Measurements from ENCODE around the gene LARGE2. TPM values are rescaled to one million over a fixed set of nuclear protein-coding genes. Genes with fewer than 3 reads are reported as not detected.
A peak's percentile ranks its signal among the peaks of the same experiment; 100 is the strongest.

Gene LARGE2
- total RNA-seq: not detected
- long read RNA-seq: 0 reads

GRCh38 chr11:45922425-45923082 is at the start of gene LARGE2:
Gene LARGE2, plus strand, starts transcription at chr11:45922656. Its CDS starts 227 bp downstream, at chr11:45922883.
- H3K4me1 ChIP-seq: peaks cover 37% of the 10 kb centered on the region
- TF ChIP-seq CTCF (IDR thresholded peaks at IDR 0.05; ENCODE audit: borderline replicate concordance): no peak
- DNase-seq: peak; percentile 8
- H3K27me3 ChIP-seq (ENCODE audit: low read depth): peaks cover 50% of the 10 kb centered on the region
- no peaks in the 10 kb centered on the region for H3K36me3 ChIP-seq
- no peak within 1 kb of the TSS for H3K27ac ChIP-seq (replicated peaks)
- intact Hi-C loops (cut with micrococcal nuclease): no loop called here
- peak within 1 kb of the TSS; percentile 56 for H3K4me3 ChIP-seq
- no peaks in the 10 kb centered on the region for H3K9me3 ChIP-seq (replicated peaks)

- H3K27me3 ChIP-seq (ENCODE audit: low read depth): no peaks in the 10 kb centered on the region
- H3K36me3 ChIP-seq: peaks cover 91% of the 10 kb centered on the region
- H3K27ac ChIP-seq (replicated peaks): peak overlapping the region; percentile 55
- H3K4me3 ChIP-seq: no peak overlapping the region
- DNase-seq: peak; percentile 38
- no peak for TF ChIP-seq CTCF (IDR thresholded peaks at IDR 0.05; ENCODE audit: borderline replicate concordance)
- no peaks in the 10 kb centered on the region for H3K9me3 ChIP-seq (replicated peaks)
- intact Hi-C loops (cut with micrococcal nuclease): no loop called here
- H3K4me1 ChIP-seq: peaks cover 32% of the 10 kb centered on the region
Observed at GRCh38 chr11:45876401-45876800, 46.1 kb upstream of the LARGE2 start.

GRCh38 chr11:45877221-45877620 is 45.2 kb upstream of the LARGE2 start:
- no peaks in the 10 kb centered on the region for H3K9me3 ChIP-seq (replicated peaks)
- H3K27ac ChIP-seq (replicated peaks): peak overlapping the region; percentile 55
- no peak for DNase-seq
- no peak for TF ChIP-seq CTCF (IDR thresholded peaks at IDR 0.05; ENCODE audit: borderline replicate concordance)
- H3K4me3 ChIP-seq: no peak overlapping the region
- peaks cover 36% of the 10 kb centered on the region for H3K4me1 ChIP-seq
- H3K27me3 ChIP-seq (ENCODE audit: low read depth): no peaks in the 10 kb centered on the region
- peaks cover 91% of the 10 kb centered on the region for H3K36me3 ChIP-seq
- intact Hi-C loops (cut with micrococcal nuclease): no loop called here

DNA sequence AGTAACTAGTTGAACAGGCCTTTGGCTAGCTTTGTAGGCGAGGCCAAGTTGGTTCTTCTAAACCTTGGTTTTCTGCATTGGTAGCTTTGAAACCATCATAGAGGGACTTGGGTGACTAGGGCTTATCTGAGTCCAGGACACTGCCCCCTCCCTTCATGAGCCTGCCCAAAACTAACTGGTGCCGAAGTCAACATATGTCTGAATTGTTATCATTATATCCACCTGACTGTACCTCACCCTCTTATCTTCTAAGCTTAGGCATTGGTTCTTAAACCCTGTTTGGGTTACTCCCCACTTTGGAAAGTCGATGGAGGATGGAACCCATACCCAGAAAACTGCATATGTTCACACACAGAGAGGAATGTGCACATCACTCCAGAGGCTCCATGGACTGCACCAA is 44.6 kb upstream of the LARGE2 start:
- TF ChIP-seq CTCF (IDR thresholded peaks at IDR 0.05; ENCODE audit: borderline replicate concordance): no peak
- DNase-seq: no peak
- H3K27me3 ChIP-seq (ENCODE audit: low read depth): no peaks in the 10 kb centered on the region
- H3K9me3 ChIP-seq (replicated peaks): no peaks in the 10 kb centered on the region
- intact Hi-C loops (cut with micrococcal nuclease): no loop called here
- H3K36me3 ChIP-seq: peaks cover 92% of the 10 kb centered on the region
- peaks cover 36% of the 10 kb centered on the region for H3K4me1 ChIP-seq
- no peak overlapping the region for H3K27ac ChIP-seq (replicated peaks)
- H3K4me3 ChIP-seq: no peak overlapping the region

DNA sequence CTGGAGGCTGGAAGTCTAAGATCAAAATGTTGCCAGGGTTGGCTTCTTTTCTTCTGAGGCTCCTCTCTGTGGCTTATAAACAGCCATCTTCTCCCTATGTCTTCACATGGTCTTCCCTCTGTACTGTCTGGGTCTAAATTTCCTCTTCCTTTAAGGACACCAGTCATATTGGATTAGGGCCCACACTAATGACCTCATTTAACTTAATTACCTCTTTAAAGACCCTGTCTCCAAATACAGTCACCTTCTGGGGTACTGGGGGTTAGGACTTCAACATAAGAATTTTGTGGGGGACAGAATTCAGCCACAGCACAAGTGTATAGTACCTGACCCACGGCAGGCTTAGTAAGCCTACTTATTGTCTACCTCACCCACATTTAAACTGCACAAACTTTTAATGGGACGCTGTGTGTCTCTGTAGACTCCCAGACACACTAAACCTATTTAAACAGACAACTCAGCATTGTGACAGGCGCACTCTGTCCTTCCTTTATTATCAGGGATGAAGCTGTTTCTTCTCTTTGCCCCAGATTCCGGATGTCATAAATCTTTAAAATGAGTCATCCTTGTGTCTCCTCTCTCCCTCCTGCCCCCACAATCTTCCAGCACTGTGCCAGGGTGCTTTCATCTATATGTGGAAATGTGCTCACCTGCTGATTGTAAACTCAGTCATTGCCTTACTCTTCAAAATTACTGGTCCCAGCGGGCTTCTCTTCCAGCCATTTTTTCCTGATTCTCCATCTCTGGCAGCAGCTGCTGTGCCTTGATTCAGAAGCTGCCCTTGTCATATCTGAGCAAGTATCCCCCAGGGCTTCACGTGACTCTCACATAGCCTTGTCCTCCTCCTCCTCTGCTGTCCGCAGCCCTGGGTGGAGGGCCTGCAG is 42.4 kb upstream of the LARGE2 start:
- intact Hi-C loops (cut with micrococcal nuclease): no loop called here
- Histone ChIP-seq H3K9me3 (replicated peaks) (no peaks in the 10 kb centered on the region), H3K27ac (replicated peaks) (no peak overlapping the region)

More for the DNA sequence above, 42.4 kb upstream of the LARGE2 start:
- Histone ChIP-seq H3K36me3 (peaks cover 70% of the 10 kb centered on the region), H3K4me1 (peaks cover 36% of the 10 kb centered on the region), H3K4me3 (no peak overlapping the region), H3K27me3 (ENCODE audit: low read depth) (no peaks in the 10 kb centered on the region)
- DNase-seq: no peak
- no peak for TF ChIP-seq CTCF (IDR thresholded peaks at IDR 0.05; ENCODE audit: borderline replicate concordance)

Measured in left ventricle myocardium inferior (tissue), 1 donor.